HPDE6-E6E7 (cell line): Measurements from ENCODE around the gene PANK2.
"Not testable (repeated sequence)": the region's sequence is repeated elsewhere in the genome, so short reads cannot be mapped to it uniquely, and the experiment has no call there.

Source experiments
- DNase-seq: peaks from one replicate; pipeline ENCODE4 v3.0.0; 2011; ENCODE audit warnings: missing footprints; ENCODE audit errors: extremely low spot score

PANK2 gene

DNA sequence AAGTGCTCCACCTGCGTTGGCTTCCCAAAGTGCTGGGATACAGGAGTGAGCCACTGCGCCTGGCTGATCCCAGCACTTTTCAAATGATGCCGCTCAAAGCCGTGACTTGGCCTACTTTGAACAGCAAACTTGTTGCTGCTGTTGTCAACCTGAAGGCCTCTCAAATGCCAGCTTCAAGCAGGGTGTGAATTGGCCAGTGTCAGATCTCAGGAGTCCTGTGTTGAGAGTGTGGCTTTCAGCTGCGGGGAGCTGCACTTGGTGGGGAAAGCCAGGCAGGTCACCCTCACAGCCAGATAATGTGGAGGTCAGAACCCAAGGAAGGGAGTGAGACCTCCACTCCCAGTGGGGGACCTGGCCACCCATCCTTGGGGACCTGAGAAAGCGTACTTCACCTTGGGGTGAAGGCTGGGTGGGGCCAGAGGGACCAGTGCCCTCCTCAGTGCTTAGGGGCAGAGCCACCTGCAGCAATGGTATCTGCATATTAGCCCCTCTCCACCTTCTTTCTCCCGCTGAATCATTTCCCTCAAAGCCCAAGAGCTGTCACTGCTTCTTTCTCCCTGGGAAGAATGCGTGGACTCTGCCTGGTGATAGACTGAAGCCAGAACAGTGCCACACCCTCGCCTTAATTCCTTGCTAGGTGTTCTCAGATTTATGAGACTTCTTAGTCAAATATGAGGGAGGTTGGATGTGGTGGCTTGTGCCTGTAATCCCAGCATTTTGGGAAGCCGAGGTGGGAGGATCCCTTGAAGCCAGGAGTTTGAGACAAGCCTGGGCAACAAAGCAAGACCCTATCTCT lies 19.1 kb upstream of the PANK2 start:
- DNase-seq = no peak

DNA sequence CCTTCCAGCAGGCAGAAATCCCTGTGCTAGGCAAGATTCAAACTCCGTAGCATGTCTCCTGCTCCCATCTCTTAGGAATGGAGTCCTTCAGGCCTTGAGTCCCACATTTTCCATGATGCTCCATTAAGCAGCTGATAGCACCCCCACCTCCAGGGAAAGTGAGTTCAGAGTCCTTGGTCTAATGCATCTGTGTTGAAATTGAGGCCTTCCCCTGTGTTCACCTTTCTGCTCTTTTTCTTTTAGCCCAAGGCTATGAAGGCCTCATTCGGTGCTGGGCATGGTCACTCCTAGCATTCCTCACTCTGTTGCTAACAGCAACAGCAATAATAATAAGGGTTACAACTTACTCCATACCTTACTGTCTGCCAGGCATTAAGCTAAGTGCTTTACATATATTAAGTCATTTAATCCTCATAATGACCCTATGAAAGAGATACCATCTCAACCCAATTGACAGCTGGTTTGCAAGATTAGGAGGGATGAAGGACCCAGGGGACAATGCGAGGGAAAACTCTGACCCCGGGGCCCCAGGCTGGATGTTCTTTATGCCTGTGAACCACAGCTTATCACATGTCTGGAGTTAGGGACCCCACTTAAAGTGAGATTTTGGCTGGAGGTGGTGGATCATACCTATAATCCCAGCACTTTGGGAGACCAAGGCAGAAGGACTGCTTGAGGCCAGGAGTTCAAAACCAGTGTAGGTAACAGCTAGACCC lies 17.5 kb upstream of the PANK2 start:
- no peak for DNase-seq

DNA sequence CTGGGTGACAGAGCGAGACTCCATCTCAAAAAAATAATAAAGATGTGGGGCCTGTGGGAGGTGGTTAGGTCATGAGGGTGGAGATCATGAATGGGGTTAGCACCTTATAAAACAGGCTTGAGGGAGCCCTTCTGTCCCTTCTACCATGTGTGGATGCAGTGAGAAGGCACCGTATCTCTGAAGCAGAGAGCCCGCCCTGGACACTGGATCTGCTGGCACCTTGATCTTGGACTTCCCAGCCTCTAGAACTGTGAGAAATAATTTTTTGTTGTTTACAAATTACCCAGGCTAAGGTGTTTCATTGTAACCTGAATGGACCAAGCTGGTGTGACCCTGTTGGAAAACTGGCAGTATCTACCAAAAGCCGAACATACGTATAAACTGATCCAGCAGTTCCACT lies 15.7 kb upstream of the PANK2 start:
- no peak for DNase-seq

DNA sequence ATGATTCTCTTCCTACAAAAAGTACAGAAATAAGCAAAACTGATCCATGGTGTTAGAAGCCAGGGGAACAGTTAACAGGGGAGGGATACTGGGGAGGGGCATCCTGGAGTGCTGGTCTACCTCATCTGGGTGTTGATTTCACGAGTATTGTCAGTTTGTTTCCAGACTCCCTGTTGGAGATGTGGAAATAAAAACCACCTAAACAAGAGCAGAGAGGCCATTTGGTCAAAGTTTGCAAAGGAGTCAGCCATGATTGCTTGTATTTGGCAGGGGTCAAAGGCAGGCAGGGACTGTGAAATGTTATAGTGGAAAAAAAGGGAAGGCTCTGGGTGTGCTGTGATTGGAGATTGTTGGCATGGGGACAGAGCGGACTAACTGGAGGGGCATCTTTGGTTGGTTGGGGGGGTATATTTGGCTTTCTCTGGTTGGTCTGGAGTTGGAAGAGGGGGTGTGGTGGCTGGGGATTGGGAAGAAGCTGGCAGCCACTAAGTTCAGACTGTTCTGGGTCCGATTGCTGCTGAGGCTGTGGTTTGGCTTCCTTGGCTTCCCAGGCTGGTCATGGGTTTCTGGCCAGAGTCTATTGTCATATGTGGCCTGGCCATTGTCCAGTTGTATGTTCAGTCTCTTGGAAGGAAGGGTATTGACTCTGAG lies 14.9 kb upstream of the PANK2 start:
- no peak for DNase-seq

DNA sequence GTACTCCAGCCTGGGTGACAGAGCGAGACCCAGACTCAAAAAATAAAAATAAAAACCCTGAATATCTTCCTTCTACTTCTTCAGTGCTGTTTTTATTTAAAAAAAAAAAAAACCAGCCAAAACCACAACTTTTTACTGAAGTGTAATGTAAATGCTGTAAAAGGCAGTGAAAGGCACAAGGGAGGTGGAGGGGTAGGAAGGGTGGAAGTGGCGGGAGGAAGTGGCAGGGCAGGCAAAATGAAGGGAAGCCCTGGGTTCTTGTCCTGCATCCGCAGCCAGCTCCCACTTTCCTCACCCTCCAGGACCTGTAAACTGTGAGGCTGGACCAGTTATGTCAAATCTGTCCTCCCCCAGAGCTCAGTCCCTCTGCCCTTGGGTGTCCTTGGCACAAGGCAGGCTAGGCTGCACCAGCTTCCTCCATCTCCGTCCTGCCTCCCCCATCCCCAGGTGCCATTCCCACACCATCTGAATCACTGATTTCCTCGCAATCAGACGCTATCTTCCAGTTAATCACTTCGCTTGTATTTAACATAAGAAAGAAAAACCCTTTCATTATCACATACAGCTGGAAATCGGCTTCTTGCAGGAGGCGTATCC lies 13.7 kb upstream of the PANK2 start:
- no peak for DNase-seq

DNA sequence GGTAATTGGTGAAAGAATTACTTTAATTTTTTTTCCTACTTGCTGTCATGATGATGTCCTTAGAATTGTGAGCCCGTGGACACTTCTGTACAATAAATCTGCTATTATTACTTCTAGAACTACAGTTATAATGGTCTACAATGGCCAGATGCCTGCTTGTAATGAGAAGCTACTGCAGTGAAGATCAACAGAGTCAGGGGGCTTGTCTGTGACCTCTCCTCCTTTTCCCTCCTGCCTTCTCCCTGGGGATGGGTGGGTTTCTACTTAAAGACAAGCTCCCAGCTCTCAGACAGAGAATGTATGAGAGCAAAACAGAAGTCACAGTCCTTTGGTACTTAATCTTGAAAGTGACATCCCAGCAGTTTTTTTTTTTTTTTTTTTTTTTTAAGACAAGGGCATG lies 13.2 kb upstream of the PANK2 start:
- DNase-seq = no peak

DNA sequence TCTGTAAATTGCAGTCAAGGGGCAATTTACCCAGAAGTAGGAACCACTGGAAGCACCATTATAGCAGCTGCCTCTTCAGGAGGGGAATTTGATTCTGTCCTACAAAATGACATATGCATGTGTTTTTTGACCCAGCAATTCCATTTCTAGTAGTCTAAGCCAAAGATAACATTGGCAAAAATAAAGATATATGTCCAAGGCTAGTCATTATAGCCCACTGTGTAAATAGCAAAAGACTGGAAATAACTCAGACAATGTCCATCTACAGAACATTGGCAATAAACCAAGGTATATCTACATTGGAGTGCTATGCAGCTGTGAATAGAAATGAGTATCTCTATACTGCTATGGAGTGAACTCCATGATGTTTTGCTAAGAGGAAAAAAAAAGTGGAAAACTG lies 12.5 kb upstream of the PANK2 start:
- DNase-seq = no peak

DNA sequence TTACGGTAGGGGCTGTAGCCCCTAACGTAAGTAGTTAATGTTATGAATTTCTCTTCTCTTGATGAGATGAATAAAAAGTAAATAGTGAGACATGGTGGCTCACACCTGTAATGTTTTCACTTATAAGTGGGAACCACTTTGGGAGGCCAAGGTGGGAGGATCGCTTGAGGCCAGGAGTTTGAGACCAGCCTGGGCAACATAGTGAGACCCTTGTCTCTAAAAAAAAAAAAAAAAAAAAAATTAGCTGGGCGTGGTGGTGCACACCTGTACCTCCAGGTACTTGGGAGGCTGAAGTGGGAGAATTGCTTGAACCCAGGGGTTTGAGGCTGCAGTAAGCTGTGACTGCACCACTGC lies 10.3 kb upstream of the PANK2 start:
- DNase-seq = not testable (repeated sequence)

DNA sequence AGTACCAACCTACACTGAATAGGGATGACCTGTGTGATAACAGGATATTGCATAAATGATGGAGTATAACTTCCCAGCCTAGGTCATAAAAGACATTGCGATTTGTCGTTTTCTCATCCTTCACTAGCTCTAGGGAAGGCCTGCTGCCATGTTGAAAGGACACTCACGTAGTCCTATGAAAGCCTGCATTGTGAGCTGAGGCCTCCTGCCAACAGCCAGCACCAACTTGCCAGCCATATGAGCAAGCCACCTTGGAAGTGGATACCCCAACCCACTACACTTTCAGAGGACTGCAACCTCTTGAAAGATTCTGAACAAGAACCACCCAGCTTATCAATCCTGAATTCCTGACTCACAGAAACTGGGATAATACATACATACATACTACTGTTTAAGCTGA lies 3.5 kb upstream of the PANK2 start:
- no peak for DNase-seq

DNA sequence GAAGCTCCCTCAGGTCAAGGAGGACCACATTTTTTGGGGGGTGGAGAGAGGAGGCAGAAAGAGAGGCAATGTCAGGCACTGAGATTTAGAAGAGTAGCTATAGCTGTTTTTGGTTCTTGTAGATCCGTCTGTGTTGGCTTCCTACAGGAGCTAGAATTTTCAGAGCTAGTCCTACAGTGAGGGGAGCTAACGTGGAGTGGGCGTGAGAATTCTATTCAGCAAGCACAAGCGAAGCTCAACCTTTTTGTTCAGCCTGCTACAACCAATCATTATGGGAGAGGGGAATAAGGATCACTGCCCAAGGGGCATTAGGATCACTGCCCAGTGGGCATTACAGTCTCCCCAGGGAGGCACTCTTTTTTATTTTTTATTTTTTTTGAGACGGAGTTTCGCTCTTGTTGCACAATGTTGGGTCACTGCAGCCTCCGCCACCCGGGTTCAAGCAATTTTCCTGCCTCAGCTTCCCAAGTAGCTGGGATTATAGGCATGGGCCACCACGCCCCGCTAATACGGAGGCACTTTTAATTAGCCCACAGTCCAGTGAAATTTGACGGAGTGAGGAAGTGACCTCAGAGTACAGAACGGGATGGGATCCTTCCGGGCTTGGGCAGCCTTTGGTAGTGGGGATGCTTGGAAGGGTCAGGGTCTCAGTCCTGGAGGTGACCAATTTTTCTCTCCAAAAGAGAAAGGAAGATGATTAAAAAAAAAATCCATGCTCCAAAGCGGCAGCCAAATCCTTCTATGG lies 1.1 kb upstream of the PANK2 start:
- no peak for DNase-seq

DNA sequence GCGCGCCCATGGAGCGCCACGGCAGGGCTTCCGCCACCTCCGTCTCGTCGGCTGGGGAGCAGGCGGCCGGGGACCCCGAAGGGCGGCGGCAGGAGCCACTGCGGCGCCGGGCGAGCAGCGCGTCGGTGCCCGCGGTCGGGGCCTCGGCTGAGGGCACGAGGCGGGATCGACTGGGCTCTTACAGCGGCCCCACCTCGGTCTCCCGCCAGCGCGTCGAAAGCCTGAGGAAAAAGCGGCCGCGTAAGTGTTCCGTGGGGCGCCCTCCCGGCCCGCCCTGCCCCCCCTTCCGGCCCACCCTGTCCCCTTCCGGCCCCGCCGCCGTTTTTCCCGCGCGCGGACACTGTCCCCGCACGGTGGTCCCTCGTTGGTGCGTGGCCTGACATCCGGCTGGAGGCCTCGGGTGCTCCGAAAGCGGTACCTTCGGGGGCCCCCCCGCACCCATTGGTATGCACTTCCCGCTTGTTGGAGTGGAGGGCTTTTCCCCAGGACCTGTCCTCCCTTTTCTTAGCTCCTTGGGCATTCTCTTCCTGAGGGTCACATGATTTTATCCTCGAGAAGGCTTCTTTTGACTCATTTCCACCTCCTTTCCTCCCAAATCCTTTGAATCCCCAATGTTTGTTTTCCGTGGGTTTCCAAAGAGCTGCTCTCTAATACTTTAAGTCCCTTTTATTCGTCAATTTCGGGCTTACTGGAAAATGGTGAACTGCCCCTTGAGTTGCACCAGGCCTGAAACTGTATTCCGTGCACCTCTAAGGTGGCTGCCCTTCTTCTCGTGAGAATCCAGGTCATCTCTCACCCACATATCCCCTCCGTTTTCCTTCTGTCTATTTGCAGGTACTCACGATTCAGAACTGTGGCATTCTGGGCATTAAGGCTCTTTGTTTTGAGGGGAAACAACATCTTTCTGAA lies 556 bp downstream of the PANK2 start:
- DNase-seq = no peak

DNA sequence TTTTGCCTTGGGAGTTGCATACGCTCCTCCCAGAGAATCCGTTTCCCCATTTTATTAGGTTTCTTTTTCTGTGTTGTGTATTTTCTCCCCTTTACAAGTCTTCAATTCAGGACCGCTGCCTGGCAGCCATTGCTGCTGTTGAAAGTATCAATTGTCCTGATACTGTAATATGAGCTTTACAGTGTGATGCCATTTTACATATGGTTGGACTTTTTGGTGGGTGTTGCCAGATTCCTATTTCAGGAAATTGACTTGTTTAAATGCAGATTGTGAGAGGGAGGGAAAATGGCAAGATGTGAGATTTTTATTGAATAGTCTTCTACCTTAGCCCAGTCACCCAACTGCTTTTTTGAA lies 1.2 kb downstream of the PANK2 start:
- no peak for DNase-seq

DNA sequence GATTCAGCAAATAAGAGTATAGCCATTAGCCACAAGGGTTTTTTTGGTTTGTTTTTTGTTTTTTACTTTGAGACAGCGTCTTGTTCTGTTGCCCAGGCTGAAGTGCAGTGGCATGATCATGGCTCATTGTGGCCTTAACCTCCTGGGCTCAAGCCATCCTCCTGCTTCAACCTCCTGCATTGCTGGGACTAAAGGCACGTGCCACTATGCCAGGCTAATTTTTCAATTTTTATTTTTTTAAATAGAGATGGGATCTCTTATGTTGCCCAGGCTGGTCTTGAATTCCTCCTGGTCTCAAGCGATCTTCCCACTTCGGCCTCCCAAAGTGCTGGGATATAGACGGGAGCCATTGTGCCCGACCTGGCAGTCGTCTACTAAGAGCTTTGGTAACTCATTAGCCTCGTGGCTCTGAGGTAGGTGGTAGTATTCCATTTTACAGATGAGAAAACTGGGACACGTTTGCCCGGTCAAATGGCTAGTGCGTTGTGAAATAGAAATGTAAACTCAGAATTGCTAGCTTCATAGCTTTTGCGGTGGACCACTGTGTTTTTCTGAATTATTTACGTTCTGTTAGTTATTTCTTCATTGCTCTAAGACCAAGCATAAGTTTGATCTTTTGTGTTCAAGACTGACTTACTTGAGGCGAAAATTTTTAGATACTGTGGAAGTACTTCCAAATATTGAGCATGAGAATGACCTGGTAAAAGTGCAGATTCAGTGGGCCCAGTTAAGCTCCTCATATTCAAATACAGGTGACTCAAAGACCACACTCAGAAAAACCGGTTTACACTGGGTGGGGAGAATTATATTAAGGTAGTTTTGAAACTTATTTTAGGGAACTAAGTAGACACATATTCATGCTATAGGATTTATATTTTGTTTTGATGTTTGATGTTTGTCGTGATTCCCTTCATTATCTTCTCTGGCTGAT lies 2.1 kb downstream of the PANK2 start:
- no peak for DNase-seq

DNA sequence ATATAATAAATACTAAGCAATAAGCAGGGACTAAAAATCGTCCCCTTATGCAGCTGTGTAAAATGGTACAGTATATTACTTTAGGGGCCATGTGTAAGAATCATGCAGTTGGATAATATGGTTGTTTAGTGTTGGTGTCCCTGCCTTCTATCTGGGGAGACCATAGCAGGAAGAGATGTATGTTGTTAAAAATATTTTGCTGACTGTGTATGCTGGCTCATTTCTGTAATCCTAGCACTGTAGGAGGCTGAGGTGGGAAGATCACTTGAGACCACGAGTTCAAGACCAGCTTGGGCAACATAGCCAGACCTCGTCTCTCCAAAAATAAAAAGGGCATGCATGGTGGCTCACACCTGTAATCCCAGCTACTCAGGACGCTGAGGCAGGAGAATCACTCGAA lies 5.6 kb downstream of the PANK2 start:
- DNase-seq = no peak

DNA sequence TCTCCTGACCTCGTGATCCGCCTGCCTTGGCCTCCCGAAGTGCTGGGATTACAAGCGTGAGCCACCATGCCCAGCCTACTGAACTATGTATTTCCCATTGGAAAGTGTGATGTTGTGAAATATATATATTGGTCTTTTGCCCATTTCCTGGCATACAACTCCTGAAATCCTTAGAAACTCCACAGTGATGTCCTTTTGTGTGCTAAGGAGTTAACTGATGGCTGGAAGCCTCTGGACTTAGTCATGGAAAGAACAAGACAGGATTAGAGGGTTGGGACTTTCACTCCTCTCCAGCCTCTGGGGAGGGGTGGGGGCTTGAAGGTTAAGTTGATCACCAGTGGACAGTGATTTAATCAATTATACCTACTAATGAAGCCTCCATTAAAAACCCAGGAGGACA lies 7.1 kb downstream of the PANK2 start:
- DNase-seq = no peak

DNA sequence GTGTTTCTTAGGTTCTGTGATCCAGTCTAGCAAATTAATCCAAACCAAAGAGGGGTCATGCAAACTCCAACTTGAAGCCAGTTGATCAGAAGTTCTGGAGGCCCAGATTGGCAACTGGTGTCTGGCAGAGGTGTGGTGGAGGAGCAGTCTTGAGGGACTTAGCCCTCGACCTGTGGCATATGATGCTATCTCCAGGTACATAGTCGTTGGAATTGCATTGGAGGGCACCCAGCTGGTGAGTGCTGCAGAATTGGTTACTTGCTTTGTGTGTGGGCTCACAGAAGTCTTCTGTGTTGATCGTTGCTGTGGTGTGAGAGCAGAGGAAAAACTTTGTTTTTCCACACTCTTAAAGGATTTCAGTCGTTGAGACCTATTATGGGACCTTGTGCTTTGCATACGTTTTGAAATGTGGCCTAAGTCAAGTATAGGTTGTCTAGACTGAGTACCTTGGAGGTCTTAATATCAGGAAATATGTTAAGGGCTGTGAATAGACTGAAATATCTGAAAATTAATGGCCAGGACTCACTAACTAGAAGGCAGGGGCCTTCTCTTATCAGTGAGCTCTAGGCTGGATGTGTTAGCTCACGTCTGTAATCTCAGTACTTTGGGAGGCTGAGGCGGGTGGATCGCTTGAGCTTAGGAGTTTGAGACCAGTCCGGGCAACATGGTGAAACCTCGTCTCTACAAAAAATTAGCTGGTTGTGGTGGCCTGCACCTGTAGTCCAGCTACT lies 7.8 kb downstream of the PANK2 start:
- no peak for DNase-seq

DNA sequence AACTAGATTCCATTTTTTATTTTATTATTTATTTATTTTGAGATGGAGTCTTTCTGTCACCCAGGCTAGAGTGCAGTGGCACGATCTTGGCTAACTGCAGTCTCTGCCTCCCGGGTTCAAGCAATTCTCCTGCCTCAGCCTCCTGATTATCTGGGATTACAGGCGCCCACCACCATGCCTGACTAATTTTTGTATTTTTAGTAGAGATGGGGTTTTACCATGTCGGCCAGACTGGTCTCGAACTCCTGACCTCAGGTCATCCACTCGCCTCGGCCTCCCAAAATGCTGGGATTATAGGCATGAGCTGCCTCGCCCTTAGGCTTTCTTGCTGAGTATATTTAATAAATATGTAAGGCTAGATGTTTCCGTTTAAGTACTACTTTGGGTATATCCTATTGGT lies 9.0 kb downstream of the PANK2 start:
- DNase-seq = not testable (repeated sequence)

DNA sequence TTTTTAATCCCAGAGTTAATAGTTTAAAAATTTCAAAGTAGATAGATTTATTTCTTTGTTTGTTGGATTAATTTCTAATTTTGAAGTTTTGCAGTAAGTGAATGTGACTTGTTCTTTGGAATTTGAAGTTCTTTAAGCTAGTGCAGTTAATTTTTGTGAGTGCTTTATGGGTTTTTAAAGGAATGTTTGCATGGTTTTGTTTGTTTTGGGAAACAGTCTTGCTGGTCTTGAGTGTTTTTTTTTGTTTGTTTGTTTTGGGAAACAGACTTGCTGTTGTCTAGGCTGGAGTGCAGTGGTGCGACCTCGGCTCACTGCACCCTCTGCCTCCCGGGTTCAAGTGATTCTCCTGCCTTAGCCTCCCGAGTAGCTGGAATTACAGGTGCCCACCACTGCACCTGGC lies 9.5 kb downstream of the PANK2 start:
- no peak for DNase-seq

DNA sequence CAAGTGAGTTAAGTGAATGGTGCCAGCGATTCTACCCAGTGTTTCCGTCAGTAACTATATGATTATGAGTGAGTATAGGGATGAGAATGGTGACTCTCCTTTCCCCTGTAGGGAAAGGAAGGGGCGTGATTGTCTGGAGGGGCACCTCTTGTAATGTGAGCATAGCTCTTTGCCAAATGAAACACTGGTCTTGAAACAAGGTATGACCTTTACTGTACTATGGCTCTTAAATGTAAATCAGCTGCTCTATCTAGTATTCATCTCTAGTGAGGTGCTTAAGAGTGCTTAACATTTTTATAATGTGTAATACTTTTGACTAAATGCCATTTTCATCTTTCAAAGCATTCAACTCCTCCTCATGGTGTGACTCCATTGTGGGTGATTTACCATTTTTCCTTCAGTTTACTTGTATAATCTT lies 11.0 kb downstream of the PANK2 start:
- DNase-seq = no peak
